Measurements from ENCODE around the gene SPG7.

GRCh38 chr16:89473136-89473712 lies 35.0 kb upstream of the SPG7 start:
- TF ChIP-seq CTCF (IDR thresholded peaks at IDR 0.05): no peak
- no peak for TF ChIP-seq POLR2A (IDR thresholded peaks at IDR 0.05)
